Daoy (cell line): ENCODE results near the gene DOK1. TPM values are rescaled to one million over a fixed set of nuclear protein-coding genes. Genes with fewer than 3 reads are reported as not detected.

Experiments
- DNase-seq: peaks from one replicate; pipeline ENCODE4 v3.0.0-alpha.2; 2015; ENCODE audit warnings: low read depth
- total RNA-seq: library from RNA; depleted of rRNA; stranded (reverse); fragments of >200 nt; shearing (Covaris generic); gene quantifications from 2 replicates; pipeline ENCODE4 v1.2.3, GENCODE V29; 2014; rRNA removed

Gene DOK1
- total RNA-seq, 1 experiment from 2014 or later = 20.6 TPM

- no peak for DNase-seq
Observed at GRCh38 chr2:74599676-74600075, 45.2 kb downstream of the DOK1 start.

- DNase-seq = peak; percentile 38
Observed at GRCh38 chr2:74602586-74603281, 48.2 kb downstream of the DOK1 start.

DNA sequence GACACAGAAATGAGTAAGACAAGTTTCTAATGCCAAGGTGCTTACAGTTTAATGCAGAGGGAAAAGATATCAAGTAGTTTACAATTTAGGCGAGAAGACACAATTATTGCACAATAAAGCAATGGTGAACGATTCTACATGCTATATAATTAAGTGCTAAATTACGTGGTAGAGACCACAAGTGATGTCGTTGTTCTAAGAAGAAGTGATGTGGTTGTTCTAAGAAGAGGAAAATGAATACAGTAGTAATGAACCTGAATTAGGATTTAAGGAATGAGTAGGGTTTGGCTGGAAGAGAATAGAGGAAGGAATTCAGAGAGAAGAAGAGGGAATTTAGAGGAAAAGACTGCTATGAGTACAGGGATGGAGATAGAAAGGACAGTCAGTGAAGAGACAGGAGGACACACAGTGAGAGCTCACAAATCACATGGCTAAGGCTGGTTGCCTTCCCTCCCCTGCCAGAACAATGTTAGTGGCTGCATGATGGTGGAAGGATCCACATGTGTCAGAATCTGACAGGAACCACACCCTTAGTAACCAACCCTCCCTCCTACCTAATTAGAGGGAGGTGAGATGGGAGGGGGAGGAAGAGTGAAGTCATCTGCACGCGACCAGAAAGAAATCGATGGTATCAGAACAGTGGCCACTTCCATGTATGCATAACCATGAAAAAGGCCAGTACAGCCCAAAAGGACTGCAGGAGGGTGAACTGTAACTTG, 48.9 kb downstream of the DOK1 start:
- DNase-seq = no peak

DNA sequence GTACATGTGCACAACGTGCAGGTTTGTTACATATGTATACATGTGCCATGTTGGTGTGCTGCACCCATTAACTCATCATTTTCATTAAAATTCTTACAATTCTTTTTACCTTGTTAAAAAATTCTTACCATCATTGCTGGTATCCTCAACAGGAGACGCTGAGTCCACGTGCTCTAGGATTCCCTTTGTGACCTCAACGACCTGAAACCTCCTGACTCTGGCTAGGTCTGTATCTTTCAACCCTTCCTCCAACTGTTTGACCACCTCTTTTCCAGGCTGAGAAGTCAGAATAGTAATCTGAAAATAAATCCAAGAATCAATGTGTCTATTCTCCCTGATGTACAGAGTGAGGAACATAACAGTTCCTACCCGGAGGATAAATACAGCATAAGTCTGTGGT, 52.4 kb downstream of the DOK1 start:
- DNase-seq = no peak

Other genes with a start within 250 kb of the DOK1 start
- gene SLC4A5, start 211.3 kb upstream of the DOK1 start, total RNA-seq = 0.17 TPM in 1 of 2 replicates, not detected in the other
- gene DCTN1, start 174.4 kb upstream of the DOK1 start, total RNA-seq = 74.5 and 74.8 TPM in 2 replicates
- 1.4 TPM in 2 replicates for gene C2orf81, start 133.1 kb upstream of the DOK1 start, total RNA-seq
- gene WDR54, start 133.0 kb upstream of the DOK1 start, total RNA-seq = 62.2 and 68.1 TPM in 2 replicates
- 5.4 and 6.9 TPM in 2 replicates for gene RTKN, start 112.8 kb upstream of the DOK1 start, total RNA-seq
- 13.8 and 17.8 TPM in 2 replicates for gene INO80B, start 99.6 kb upstream of the DOK1 start, total RNA-seq
- gene WBP1, start 96.3 kb upstream of the DOK1 start, total RNA-seq = 30.9 and 37.0 TPM in 2 replicates
- gene MOGS, start 89.3 kb upstream of the DOK1 start, total RNA-seq = 45.2 and 52.4 TPM in 2 replicates
- 41.5 and 43.9 TPM in 2 replicates for gene MRPL53, start 82.0 kb upstream of the DOK1 start, total RNA-seq
- 8.5 and 8.9 TPM in 2 replicates for gene CCDC142, start 71.7 kb upstream of the DOK1 start, total RNA-seq
- 19.4 and 26.3 TPM in 2 replicates for gene TTC31, start 71.6 kb upstream of the DOK1 start, total RNA-seq
- gene LBX2, start 55.1 kb upstream of the DOK1 start, total RNA-seq = 0.97 and 1.7 TPM in 2 replicates
- gene PCGF1, start 47.0 kb upstream of the DOK1 start, total RNA-seq = 22.8 and 42.1 TPM in 2 replicates
- 0.77 TPM in 1 of 2 replicates, not detected in the other for gene TLX2, start 40.3 kb upstream of the DOK1 start, total RNA-seq
- gene DQX1, start 28.5 kb upstream of the DOK1 start, total RNA-seq = 1.1 TPM in 1 of 2 replicates, not detected in the other
- gene AUP1, start 25.0 kb upstream of the DOK1 start, total RNA-seq = 135 TPM in 2 replicates
- 41.2 and 44.8 TPM in 2 replicates for gene HTRA2, start 24.8 kb upstream of the DOK1 start, total RNA-seq
- 54.5 and 62.0 TPM in 2 replicates for gene LOXL3, start 778 bp upstream of the DOK1 start, total RNA-seq
- not detected in 2 replicates for gene M1AP, start 93.6 kb downstream of the DOK1 start, total RNA-seq
- gene SEMA4F, start 99.5 kb downstream of the DOK1 start, total RNA-seq = 3.4 and 4.2 TPM in 2 replicates